GDM1 (cell line): Measurements from ENCODE around the gene OXT.
"Not testable (repeated sequence)": the region's sequence is repeated elsewhere in the genome, so short reads cannot be mapped to it uniquely, and the experiment has no call there.

Source experiments
- DNase-seq: peaks from one replicate; lab custom pipeline; 2025; lab: John Stamatoyannopoulos, UW

OXT gene

DNA sequence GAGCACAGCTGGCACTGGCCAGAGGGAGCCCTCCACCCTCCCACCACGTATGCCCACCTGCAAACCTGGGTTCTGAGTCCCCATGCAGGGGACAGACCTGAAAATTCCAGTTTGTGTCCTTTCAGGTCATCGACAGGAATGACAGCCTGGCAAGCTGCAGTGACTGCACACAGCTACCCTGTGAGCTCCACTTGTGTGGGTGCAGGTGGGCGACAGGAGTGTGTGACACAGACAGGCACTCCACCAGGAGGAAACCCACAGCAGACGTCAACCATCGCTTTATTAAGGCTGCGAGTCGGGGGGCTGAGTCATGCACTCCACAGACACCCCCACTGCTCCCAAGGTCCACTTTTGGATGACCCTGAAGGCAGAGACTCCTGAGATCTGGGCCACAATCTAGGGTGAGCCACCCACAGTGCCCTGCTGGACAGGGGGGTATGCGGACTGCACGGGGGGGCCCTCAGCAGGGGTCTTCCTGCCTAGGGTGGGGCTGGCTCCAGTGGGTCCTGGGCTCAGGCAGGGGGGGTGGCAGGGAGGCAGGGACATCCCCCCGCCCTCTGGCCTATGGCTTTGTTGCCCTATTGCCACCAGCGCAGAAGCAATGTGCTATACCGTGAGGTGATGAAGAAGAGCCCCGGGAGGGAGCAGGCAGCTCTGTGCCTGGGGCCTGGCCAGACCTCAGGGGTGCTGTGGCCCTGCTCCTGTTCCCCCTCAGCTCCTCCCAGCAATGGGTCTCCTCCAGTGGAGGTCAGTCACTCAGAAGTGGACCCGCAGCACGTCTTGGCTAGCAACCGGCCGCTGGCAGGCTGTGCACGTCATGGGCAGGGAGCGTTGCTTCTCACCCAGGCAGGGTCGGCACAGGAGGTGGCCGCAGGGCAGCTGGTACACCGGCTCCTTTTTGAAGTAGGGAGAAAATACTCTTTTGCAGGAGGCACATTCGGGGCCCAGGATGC, 38.2 kb downstream of the OXT start:
- no peak for DNase-seq

DNA sequence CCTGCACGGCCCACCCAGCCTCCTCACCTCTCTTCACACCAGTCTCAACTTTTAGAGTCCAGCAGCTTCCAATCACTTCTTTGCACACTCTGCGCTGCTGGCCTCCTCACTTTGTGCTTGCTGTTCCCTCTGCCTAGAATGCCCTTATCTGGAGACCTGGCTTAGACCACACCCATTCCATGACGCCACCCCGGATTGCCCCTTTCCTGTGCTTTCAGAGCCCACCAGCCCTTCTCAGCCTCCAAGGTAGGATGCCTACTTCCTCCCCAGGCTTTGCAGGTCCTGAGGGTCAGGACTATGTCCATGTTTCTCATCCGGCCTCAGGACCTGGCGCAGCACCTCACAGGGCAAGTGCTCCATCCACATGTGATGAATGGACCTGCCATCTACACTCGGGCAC, 40.1 kb downstream of the OXT start:
- no peak for DNase-seq

DNA sequence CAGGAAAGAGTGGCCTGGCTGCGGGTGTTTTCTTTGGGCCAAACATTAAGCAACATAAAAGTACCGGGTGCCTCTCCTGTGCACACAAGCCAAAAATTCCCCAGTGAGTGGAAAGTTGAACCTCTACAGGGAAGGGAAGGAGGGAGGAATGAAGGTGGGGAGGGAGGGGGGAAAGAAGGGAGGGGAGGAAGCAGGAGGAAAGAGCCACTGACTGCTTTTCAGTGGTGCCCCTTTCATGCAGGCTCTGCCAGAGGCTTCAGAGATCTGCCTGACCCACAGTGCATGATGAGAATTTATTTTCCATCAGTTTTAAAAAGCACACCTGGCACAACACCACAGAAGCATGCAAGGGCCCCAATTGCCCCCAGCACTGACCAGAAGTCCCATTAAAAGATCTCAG, 40.6 kb downstream of the OXT start:
- no peak for DNase-seq

DNA sequence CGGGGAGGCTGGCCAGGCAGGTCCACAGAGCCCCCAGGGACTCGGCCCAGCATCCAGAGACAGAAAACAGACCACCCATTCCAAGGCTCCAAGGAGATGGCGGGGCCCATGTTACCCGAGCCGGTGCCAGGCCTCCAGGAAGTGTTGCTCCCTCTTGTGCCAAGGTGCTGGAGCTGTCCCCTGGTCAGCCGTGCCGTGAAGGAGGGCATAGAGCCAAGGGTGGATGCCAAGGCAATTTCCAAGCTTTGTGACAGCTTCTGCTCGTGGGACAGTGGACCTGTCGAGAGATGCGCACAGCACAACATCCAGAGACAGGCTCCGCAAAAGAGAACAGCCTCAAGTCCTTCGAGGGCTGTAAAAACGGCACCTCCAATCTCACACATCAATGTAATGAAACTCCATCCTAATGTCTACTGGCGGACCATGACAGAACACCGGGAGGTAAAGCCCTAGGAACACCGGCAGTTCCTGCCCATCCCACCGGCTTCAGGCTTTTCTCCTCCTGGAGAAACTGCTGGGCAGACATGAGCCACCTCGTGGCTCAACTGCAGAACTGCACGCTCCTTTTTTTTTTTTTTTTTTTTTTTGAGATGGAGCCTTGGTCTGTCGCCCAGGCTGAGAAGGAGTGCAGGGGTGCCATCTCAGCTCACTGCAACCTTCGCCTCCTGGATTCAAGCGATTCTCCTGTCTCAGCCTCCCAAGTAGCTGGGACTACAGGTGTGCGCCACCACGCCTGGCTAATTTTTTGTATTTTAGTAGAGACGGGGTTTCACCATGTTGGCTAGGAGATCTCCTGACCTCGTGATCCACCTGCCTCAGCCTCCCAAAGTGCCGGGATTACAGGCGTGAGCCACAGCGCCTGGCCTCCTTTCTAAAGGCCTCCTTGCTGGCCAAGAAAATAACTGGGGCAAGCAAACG, 44.0 kb downstream of the OXT start:
- DNase-seq = no peak

DNA sequence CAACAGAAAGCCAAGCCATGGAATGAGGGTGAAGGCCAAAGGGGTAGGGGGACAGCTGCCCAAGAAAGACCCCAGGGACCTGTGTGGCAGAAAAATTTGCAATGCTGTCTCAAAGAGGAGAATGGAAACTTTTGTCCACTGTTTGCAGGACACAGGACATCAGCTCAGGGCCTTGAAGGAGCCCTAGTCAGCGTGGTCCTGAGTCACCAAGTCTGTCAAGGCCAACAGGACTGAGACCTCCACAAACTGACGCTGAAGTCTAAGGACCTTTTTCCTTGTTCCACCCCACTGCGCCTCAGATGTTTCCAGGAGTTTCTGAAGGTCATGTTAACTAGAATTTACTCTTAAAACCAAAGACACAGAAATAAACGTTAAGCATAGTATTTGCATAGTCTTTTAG, 44.9 kb downstream of the OXT start:
- DNase-seq = no peak

DNA sequence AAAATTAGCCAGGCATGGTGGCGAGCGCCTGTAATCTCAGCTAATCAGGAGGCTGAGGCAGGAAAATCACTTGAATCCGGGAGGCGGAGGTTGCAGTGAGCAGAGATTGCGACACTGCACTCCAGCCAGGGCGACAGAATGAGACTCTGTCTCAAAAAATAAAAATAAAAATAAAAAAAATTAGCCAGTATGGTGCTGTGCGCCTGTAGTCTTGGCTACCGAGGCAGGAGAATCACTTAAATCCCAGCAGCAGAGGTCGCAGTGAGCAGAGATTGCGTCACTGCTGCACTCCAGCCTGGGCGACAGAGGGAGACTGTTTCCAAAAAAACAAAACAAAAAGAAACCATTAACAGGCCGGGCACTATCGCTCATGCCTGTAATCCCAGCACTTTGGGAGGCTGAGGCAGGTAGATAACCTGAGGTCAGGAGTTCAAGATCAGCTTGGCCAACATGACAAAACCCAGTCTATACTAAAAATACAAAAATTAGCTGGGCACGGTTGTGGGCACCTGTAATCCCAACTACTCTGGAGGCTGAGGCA, 46.5 kb downstream of the OXT start:
- DNase-seq = not testable (repeated sequence)

DNA sequence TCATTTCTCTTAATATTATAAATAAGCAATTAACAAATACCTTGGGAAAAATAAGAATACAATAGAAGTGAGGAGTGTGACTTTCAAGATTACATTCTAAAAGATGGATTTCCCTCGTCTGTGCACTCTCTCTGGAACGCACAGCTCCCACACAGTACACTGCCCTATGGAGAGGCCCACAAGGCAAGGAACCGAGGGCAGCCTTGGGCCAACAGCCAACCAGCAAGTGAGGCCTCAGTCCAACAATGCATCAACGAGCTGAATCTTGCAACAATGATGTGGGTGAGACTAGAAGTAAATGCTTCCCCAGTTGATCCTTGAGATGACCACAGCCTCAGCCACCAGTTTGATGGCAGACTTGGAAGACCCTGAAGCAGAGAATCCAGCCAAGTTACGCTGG, 47.6 kb downstream of the OXT start:
- no peak for DNase-seq

DNA sequence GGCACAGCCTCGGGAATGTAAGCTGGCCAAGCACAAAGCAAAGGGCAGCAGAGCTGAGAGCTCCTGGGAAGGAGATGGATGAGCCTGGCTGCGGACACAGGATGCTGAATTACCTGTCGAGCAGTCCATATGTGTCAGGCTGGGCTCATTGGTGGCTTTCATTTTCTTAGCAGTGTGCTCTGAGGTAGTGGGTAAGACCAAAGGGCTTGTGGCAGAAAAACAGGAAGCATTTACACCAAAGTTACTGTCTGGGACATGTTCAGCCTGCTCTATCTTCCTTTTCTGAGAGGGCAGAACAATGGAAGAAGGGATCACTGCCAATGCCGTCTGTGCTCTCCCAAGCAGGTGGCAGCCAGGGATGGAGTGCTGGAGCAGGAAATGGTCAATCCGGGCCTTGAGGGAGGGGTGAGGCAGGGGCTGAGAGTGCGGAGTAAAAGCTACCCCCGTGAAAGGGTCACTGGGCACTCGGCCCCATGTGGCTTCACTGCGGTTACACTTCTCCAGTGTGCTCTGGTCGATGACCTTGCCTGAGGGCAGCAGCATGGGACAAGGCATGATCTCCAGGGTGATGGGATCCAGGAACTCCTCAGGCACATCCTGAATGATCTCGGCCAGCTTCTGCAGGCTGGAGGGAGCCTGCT, 50.0 kb downstream of the OXT start:
- peak; percentile 27 for DNase-seq
